A549 treated with DMSO at 1 μM for 4 hours (cell line): ENCODE data around the gene STKLD1. TPM values are rescaled to one million over a fixed set of nuclear protein-coding genes. Genes with fewer than 3 reads are reported as not detected.

Experiments used
- total RNA-seq: library from RNA; stranded (reverse); fragments of 200-300 nt; extraction: Qiagen RNA extraction; gene quantifications from 5 replicates; pipeline ENCODE4 v1.2.3, GENCODE V29; 2022; ENCODE audit warnings: low read depth

Gene STKLD1
- 0.55 to 1.5 TPM (median 1.1 TPM) in 5 replicates for total RNA-seq

DNA sequence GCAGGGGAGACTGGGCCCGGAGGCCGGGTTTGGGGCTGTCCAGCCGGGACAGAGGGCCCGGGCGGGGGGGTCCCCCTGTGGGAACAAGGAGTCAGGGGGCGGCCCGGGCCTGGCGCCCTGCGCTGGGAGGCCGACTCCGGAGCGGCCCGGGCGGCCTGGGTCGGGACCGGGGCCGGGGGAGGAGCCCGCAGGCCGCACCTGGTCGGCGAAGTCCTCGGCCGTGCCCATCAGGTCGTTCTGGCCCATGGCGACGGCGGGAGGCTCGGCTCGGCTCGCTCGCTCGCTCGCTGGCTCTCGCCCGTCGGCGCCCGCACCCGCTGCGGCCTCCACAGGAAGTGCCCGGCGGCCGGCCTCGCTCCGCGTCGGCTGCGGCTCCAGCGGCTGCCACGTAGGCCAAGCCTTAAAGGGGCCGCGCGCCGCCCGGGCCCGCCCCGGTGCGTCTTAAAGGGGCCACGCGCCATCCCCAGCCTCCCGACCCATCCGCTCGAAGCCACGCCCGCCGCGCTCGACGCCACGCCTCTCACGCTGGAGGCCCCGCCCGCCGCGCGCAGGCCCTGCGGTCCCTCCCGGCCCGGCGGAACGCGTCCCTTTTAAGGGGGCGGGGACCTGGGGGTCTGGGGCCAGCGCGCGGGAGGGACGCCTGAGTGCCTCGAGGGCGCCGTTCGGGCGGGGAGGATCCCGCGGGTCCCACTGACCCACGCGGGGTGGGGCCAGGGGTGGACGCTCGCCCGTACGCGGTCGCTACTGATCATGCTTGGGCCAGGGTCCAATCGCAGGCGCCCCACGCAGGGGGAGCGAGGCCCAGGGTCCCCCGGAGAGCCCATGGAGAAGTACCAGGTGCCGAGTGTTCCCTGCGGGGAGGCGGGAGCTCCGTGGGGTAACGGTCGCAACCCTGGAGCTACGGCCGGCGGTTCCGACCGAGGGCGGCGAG lies at the start of gene STKLD1, which contains the start of gene SURF4:
TSS of gene STKLD1 (plus strand) at position 643 of the 931 bp plus-strand sequence. CDS start at position 751, 108 bp downstream.
TSS of gene SURF4 (minus strand) at position 337 of the 931 bp plus-strand sequence. CDS start at position 246, 91 bp downstream.

GRCh38 chr9:133335924-133336811 lies 40.0 kb upstream of the STKLD1 start, which contains the start of gene SURF6:
Gene SURF6, minus strand, starts transcription at chr9:133336188. Its CDS starts 56 bp downstream, at chr9:133336132.

GRCh38 chr9:133347985-133348717 lies 28.0 kb upstream of the STKLD1 start, which contains the start of the genes MED22 and RPL7A:
Gene MED22, minus strand, starts transcription at chr9:133348131. Its CDS starts 1,469 bp downstream, at chr9:133346662.
Gene RPL7A, plus strand, starts transcription at chr9:133348218. Its CDS starts 26 bp downstream, at chr9:133348244.

GRCh38 chr9:133356391-133357091 lies 19.6 kb upstream of the STKLD1 start, which contains the start of the genes SURF1 and SURF2:
Gene SURF1, minus strand, starts transcription at chr9:133356487. Its CDS starts 34 bp downstream, at chr9:133356453.
Gene SURF2, plus strand, starts transcription at chr9:133356550. Its CDS starts 43 bp downstream, at chr9:133356593.

GRCh38 chr9:133417541-133418461 lies 41.6 kb downstream of the STKLD1 start, which contains the start of gene REXO4:
Gene REXO4, minus strand, starts transcription at chr9:133418010. Its CDS starts 166 bp downstream, at chr9:133417844.

GRCh38 chr9:133421615-133422542 lies 45.7 kb downstream of the STKLD1 start, which contains the start of gene ADAMTS13:
Gene ADAMTS13, plus strand, starts transcription at chr9:133422367. Its CDS starts 77 bp downstream, at chr9:133422444.

Other genes starting within 250 kb of the STKLD1 start
- 1.7 to 3.4 TPM (median 2.4 TPM) in 5 replicates for gene GBGT1, start 212.5 kb upstream of the STKLD1 start, total RNA-seq
- gene OBP2B, start 167.1 kb upstream of the STKLD1 start, total RNA-seq = not detected in 5 replicates
- not detected in 5 replicates for gene ABO, start 101.2 kb upstream of the STKLD1 start, total RNA-seq
- 21.9 to 29.2 TPM (median 25.7 TPM) in 5 replicates for gene SURF6, start 40.2 kb upstream of the STKLD1 start, total RNA-seq
- gene MED22, start 28.2 kb upstream of the STKLD1 start, total RNA-seq = 25.4 to 31.8 TPM (median 30.0 TPM) in 5 replicates
- 3,238 to 3,462 TPM (median 3,433 TPM) in 5 replicates for gene RPL7A, start 28.1 kb upstream of the STKLD1 start, total RNA-seq
- 40.7 to 46.1 TPM (median 43.4 TPM) in 5 replicates for gene SURF1, start 19.9 kb upstream of the STKLD1 start, total RNA-seq
- 41.1 to 54.3 TPM (median 46.6 TPM) in 5 replicates for gene SURF2, start 19.8 kb upstream of the STKLD1 start, total RNA-seq
- gene SURF4, start 306 bp upstream of the STKLD1 start, total RNA-seq = 190 to 220 TPM (median 208 TPM) in 5 replicates
- gene REXO4, start 41.6 kb downstream of the STKLD1 start, total RNA-seq = 28.7 to 41.2 TPM (median 37.6 TPM) in 5 replicates
- gene ADAMTS13, start 46.0 kb downstream of the STKLD1 start, total RNA-seq = 0.49 to 0.82 TPM (median 0.52 TPM) in 5 replicates
- 3.6 to 4.7 TPM (median 4.1 TPM) in 5 replicates for gene CACFD1, start 83.6 kb downstream of the STKLD1 start, total RNA-seq
- 15.4 to 21.8 TPM (median 20.4 TPM) in 5 replicates for gene SLC2A6, start 102.7 kb downstream of the STKLD1 start, total RNA-seq
- not detected in 5 replicates for gene MYMK, start 148.6 kb downstream of the STKLD1 start, total RNA-seq
- not detected in 5 replicates for gene ADAMTSL2, start 158.3 kb downstream of the STKLD1 start, total RNA-seq
- gene FAM163B, start 233.0 kb downstream of the STKLD1 start, total RNA-seq = not detected in 5 replicates